ENCODE measurements around the gene SIPA1L3. TPM values are rescaled to one million over a fixed set of nuclear protein-coding genes. Genes with fewer than 3 reads are reported as not detected.
A peak's percentile ranks its signal among the peaks of the same experiment; 100 is the strongest.

SIPA1L3 gene
- total and polyA plus RNA-seq, 2 of the 13 experiments (the other 11 are each of a cell fraction or from before 2014, with no cell fraction given), result 5.5 to 7.7 TPM

GRCh38 chr19:37906869-37907734 lies at the start of gene SIPA1L3 (continued):
- TF ChIP-seq MTERF4 (CRISPR knock-in tag; IDR thresholded peaks at IDR 0.05), result no peak
- TF ChIP-seq KMT2B (CRISPR knock-in tag; IDR thresholded peaks at IDR 0.05), result peak; percentile 74
- no peak for TF ChIP-seq ZFP36L2 (CRISPR knock-in tag; IDR thresholded peaks at IDR 0.05)
- TF ChIP-seq NPAS2 (CRISPR knock-in tag; IDR thresholded peaks at IDR 0.05; ENCODE audit: borderline replicate concordance), result no peak
- TF ChIP-seq TCF7L2 (IDR thresholded peaks at IDR 0.05; ENCODE audit: low read depth, low read length), result no peak
- no peak for TF ChIP-seq ZNF17 (CRISPR knock-in tag; IDR thresholded peaks at IDR 0.05)
- TF ChIP-seq ZUFSP (CRISPR knock-in tag; IDR thresholded peaks at IDR 0.05; ENCODE audit: borderline replicate concordance), result no peak
- peak; percentile 88 for TF ChIP-seq ARID4A (CRISPR knock-in tag; IDR thresholded peaks at IDR 0.05; ENCODE audit: borderline replicate concordance)
- peak; percentile 53; the same call in 1 of the 2 replicates for TF ChIP-seq ZNF766 (CRISPR knock-in tag; IDR thresholded peaks at IDR 0.05; ENCODE audit: borderline replicate concordance)
- no peak for TF ChIP-seq ZNF558 (CRISPR knock-in tag; IDR thresholded peaks at IDR 0.05; ENCODE audit: borderline replicate concordance)
- TF ChIP-seq IRF1 (CRISPR knock-in tag; IDR thresholded peaks at IDR 0.05; ENCODE audit: low read depth), result no peak
- no peak for TF ChIP-seq ZNF460 (CRISPR knock-in tag; IDR thresholded peaks at IDR 0.05; ENCODE audit: borderline replicate concordance)
- 0 out of 2 replicates have a peak, but pooled peaks have one; percentile 60 for TF ChIP-seq MEF2D (CRISPR knock-in tag; IDR thresholded peaks at IDR 0.05)
- TF ChIP-seq UBTF (CRISPR knock-in tag; IDR thresholded peaks at IDR 0.05), result peak; percentile 58
- no peak; the same call in 1 of the 2 replicates for TF ChIP-seq KLF13 (CRISPR knock-in tag; IDR thresholded peaks at IDR 0.05)
- no peak for TF ChIP-seq ZNF713 (CRISPR knock-in tag; IDR thresholded peaks at IDR 0.05)
